HG03025 (cell line): ENCODE results near the gene GEMIN7.
A peak's percentile ranks its signal among the peaks of the same experiment; 100 is the strongest.

Experiments
- ATAC-seq: cut with Tn5 transposase; IDR thresholded peaks from one replicate; pipeline ENCODE4 v1.9.1; 2021; ENCODE audit warnings: mild to moderate bottlenecking, moderate library complexity; ENCODE audit not compliant: unreplicated experiment, low FRiP score

GEMIN7 gene

GRCh38 chr19:45059258-45059965 is 19.6 kb upstream of the GEMIN7 start:
- ATAC-seq, result no peak

DNA sequence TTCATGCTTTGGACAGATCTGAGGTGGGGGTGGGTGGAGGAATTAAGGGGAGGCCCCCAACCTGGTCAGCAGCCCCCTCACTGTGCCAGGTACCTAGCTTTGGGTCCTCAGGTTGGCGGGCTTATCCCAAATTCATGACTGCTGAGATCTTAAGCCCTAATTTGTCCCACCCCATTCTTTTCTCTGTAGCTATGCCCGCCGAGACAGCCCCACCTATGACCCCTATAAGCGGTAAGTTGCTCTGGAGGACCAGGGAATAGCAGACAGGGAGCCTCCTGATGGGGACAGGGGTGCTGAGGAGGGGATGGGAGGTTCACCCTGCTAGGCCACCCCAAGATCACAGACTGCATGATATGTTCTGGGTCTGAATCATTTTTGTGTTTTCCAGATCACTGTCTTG is 17.1 kb upstream of the GEMIN7 start:
- ATAC-seq, result no peak

DNA sequence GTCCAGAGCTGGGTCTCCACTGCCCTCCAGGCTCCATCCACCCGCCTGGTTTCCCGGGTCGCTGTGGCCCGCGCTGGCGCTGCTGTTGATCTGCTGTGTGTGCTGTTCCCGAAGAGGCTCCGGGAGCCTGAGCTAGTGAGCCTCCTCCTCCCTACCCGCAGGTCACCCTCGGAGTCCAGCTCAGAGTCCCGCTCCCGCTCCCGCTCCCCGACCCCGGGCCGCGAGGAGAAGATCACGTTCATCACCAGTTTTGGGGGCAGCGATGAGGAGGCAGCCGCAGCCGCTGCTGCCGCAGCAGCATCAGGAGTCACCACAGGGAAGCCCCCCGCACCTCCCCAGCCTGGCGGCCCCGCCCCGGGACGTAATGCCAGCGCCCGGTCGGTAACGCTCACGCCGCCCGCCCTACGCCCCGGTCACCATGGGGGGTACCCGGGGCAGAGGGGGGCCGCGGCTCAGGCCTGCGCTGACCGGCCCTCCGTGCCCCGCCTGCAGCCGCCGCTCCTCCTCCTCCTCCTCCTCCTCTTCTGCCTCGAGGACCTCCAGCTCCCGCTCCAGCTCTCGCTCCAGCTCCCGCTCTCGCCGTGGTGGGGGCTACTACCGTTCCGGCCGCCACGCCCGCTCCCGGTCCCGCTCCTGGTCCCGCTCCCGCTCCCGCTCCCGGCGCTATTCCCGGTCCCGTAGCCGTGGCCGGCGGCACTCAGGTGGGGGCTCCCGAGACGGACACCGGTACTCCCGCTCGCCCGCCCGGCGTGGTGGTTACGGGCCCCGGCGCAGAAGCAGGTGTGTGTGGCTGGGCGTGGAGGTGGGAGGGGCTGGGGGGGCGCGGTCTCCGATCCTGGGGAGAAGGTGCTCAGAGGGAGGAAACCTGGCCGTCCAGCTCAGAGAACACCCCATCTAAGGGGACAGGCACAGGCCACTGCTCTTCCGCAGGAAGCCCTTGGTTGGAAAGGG is 14.9 kb upstream of the GEMIN7 start:
- ATAC-seq, result no peak

DNA sequence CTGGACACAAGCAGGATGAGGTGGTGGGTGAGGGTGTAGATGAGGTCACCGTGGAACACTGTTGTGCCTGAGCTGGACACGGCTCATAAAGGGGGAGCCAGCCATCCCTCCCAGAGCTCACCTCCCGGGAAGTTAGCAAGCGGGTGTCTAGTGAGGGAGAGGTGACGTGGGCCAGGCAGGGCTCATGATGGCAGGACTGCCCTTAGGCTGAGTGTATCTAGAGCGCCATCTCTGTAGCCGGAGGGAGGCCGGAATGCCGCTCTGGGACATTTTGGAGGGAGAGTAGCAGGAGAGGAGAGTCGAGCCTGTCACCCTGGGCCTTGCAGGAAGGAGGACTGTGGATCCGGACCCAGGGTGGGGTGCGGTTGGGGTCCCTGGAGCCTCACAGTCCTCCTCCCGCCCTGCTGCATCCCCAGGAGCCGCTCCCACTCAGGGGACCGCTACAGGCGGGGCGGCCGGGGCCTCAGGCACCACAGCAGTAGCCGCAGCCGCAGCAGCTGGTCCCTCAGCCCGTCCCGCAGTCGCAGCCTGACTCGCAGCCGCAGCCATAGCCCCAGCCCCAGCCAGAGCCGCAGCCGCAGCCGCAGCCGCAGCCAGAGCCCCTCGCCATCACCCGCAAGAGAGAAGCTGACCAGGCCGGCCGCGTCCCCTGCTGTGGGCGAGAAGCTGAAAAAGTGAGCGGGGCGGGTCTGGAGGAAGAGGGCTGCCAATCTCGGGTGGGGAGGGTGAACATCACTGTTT is 12.0 kb upstream of the GEMIN7 start:
- ATAC-seq, result no peak

DNA sequence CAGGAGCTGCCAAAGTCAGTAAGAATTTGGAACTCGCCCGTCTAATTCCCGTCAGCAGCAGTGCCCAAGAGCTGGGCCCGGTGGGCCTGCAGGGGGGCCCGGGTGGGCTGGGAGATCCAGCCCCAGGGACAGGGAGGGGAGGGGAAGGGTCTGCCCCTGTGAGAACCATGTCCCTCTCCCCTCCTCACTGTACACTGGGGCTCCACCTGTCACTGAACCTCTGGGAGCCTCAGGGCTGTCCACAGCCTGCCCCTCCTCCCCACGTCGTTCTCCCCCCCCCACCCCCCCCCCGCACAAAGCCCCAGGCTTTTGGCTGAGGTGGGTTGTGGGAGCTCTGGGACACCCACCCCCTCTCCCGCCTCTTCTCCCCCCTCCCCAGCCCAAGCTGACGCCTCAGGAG is 11.0 kb upstream of the GEMIN7 start:
- no peak for ATAC-seq

GRCh38 chr19:45069056-45069455 is 10.0 kb upstream of the GEMIN7 start:
- ATAC-seq, result no peak

DNA sequence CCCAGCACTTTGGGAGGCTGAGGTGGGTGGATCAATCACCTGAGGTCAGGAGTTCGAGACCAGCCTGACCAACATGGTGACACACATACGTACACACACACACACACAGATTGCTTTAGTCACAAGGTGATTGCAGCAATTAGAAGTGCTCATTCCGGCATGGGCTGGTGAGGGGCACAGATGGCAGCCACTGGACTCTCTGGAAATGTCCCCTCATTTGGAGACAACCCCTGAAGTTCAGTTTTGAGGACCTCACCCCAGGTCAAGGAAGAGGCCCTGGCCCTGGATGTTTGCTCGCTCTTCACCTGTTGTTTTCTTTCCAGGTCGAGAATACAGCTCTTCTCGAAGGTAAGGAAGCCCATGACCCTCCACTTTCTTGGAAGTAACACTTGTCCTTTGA is 8.8 kb upstream of the GEMIN7 start:
- no peak for ATAC-seq

DNA sequence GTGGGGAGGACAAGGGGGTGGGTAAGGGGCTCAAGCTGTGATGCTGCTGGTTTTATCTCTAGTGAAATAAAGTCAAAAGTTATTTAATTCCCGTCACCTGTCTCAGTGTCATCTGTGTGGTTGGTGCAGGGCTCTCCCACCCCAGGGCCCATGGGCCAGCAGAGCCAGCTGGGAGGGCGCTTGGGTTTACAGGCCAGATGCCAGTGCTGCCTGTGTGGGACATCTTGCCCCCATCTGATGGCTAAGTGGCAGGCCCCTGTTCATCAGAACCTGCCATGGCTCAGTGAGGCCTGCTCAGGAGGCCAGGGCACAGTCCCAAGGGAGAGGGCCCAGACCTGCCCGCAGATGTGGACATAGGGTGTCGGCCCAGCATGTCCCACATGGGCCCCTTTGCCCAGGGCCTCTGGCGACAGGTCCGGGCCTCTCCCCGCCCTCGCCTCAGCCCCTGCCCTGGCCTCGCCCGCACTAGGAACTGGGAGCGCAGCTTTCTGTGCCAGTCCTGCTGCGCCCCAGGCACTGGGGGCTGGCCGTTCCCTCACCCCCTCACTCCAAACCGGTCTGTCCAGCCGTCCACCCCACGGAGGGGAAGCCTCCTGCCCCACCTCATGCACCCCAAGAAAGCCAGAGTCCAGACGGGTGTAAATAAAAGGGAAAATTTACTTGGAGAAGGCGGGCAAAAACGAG is 8.1 kb upstream of the GEMIN7 start:
- ATAC-seq, result no peak

DNA sequence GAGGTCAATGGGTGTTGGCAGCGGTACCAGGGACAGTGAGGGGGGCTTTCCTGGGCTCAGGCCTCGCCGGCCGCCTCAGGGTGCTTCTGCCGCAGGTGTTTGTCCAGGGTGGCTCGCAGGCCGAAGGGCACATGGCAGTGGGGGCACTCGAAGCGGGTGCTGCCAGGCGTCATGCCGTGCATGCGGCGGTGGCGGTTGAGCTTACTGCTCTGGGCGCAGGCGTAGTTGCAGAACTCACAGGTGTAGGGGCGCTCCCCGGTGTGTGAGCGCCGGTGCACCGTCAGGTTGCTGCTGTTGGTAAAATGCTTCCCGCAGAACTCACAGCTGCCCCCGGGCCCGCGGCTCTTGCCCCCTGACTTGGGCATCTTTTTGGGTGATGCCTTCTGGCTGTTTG is 7.5 kb upstream of the GEMIN7 start:
- ATAC-seq, result no peak

GRCh38 chr19:45071969-45072790 is 6.9 kb upstream of the GEMIN7 start:
- ATAC-seq, result no peak

GRCh38 chr19:45074744-45075300 is 4.2 kb upstream of the GEMIN7 start:
- no peak for ATAC-seq

DNA sequence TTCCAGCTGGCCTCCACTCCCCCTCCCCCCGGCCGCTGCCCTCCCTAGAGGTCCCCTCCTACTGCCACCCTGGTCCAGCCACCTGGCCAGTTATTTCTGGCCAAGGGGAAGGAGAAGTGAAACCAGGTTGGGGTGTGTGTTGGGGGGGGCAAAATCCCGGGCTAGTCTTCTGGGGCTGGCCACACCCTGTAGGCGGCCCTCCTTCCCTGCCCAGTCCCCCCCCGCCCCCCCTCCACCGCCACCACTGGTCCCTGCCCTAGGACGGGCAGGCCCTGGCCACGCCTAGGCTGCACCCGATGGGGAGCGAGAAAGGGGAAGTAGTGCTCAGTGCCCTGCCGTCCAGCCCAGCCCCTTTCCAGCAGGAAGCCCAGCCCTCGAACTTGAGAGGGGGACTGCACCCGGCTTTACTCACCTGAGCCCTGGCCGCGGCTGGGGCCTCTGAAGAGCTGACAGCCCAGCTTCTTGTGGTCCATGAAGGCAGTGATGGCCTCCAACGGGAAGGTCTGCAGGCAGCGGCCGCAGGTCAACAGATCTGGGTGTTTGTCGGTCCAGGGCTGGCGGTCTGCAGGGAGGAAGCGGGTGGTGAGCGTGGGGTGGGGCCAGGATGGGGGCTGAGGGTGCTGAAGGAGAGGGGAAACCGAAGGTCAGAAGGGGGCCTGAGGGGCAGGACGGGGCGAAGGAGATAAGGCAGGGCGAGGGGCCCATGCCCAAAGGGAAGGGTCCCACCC is 3.6 kb upstream of the GEMIN7 start:
- ATAC-seq, result peak; percentile 59

DNA sequence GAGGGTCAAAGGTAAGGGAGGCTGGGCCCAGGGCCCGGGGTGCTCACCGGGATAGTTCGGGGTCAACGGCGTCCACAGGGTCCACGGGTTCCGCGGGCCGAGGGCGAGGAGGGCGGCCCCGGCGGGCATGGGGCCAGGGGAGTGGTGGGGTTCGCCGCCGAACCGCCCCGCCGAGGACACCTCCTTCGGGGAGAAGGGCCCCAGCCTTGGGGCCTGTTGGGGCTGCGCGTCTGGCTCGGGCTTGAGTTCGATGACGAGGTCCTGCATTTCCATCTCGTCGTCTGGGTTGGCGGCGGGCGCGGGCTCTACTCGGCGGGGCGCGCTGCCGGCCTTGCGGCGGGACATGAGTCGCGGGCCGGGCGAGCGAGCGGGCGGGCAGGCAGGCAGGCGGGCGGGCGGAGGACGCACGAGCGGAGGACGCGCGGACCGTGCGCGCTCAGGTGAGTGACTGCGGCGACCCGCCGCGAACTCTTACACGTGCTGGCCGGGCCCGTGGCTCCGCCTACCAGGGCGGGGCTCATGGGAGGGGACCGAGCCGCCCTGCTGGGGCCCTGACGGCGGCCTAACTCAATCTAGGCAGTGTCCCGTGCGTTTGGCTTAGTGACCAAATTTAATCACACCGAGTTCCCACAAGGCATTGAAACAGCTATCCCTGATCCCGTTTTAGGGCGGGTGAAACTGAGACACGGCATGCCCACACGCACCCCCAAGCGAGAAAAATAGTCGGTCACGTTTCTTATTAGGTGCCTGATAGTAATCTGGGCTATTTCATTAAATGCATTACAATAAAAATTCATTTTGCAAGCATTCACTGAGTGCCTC is 2.8 kb upstream of the GEMIN7 start, which contains the start of gene ZNF296:
Gene ZNF296, minus strand, starts transcription at position 450 of the 822 bp plus-strand sequence. Its CDS starts 105 bp downstream, at position 345.
- ATAC-seq, result peak; percentile 35

- ATAC-seq, result no peak
These were observed 2.0 kb upstream of the GEMIN7 start for GRCh38 chr19:45076851-45077730.

DNA sequence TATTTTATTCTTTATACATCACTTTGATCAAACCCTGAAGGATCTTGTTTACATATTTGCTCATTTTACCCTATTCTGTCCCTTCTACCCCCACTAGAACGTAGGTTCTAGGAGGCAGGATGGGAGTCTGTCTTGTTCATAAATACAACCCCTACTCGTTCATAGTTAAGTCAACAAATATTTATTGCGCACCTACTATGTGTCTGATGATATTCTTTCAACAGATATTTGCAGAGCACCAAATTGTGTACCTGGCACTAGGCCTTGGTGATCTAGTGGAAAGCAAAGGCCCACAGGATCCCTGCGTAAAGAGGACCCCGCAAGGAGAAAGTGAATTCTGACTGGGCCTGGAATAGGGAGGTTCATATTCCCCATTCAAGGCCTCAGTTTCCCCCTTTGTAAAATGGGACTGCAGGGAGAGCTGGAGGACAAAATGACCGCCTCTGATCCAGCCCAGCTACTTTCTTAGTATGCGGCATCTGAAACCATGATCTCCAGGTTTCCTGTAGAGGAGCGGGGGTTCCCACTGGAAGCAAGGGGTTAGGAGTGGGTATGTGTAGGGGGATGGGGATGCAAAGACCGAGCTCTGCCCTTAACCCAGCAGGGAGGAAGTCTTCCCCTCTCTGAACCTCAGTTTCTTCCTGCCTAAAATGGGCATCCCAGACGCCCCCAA is 534 bp upstream of the GEMIN7 start:
- no peak for ATAC-seq

- ATAC-seq, result no peak
These were observed 881 bp downstream of the GEMIN7 start for GRCh38 chr19:45079911-45080370.
